GM12878 (cell line): ENCODE results near the gene RNU5B-1.

Experiments
- CHD1 ChIP-seq: IDR thresholded peaks from 2 replicates; pipeline ENCODE4 v1.6.1; 2012; ENCODE audit warnings: low read depth, low read length, improper control_type of control experiment
- CREB1 ChIP-seq: IDR thresholded peaks from 2 replicates; pipeline ENCODE4 v1.6.1; 2012; ENCODE audit warnings: low read depth, mild to moderate bottlenecking, inconsistent platforms
- FOS ChIP-seq: IDR thresholded peaks from 3 replicates; pipeline ENCODE4 v1.6.1; 2011; ENCODE audit warnings: borderline replicate concordance; ENCODE audit not compliant: insufficient read length; ENCODE audit errors: extremely low read depth
- MXI1 ChIP-seq: fragments of 150-350 bp; IDR thresholded peaks from 2 replicates; pipeline ENCODE4 v1.6.1; 2011; ENCODE audit warnings: low read depth, mild to moderate bottlenecking, inconsistent platforms, low read length, improper control_type of control experiment
- TBL1XR1 ChIP-seq: IDR thresholded peaks from 2 replicates; pipeline ENCODE4 v1.6.1; 2012; ENCODE audit warnings: low read depth, low read length, improper control_type of control experiment
- TCF3 ChIP-seq: IDR thresholded peaks from 2 replicates; pipeline ENCODE4 v1.6.1; 2012; ENCODE audit warnings: low read depth, mild to moderate bottlenecking, low read length, borderline replicate concordance; ENCODE audit not compliant: insufficient read depth

DNA sequence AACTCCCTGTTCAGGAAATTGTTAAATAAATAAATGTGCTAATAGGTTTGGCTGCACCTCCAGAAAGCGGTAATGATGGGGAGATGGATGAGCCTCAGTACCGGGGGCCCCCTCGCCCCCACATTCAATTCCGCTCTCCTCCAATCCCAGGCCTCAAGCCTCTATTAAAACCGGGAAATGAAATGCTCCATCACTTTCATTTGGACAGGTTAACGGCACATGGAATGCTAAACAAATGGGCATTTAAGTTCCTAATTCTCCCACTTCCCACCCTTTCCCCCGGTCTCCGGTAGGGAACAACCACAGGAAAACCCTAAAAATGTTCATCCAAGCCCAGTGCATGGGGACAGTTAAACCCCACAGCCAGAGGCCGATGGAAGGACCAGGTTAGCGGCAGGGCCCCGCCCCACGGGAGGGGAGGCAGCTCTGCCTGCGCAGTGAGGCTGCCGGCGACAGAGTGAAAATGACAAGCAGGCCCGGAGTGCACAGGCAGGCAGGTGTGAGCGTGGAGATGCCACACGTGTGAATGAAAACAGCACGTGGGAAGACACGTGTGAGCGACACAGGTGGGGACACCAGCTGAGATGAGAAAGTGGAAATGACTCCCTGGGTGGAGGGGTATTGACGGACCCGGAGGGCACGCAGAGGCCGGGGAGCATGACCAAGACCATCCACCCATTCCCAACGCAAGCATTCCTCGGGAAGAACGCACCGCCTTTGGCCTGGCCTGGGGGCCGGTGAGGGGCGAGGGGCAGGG, 28.1 kb downstream of the RNU5B-1 start:
- TF ChIP-seq MXI1 (no peak), CREB1 (no peak), FOS (no peak), CHD1 (no peak), TCF3 (no peak), TBL1XR1 (no peak)
